ENCODE measurements around the gene DNAL4. TPM values are rescaled to one million over a fixed set of nuclear protein-coding genes. Genes with fewer than 3 reads are reported as not detected.
A peak's percentile ranks its signal among the peaks of the same experiment; 100 is the strongest.

Gene DNAL4
- total RNA-seq, 1 donor from 2014 or later: 21.3 TPM

DNA sequence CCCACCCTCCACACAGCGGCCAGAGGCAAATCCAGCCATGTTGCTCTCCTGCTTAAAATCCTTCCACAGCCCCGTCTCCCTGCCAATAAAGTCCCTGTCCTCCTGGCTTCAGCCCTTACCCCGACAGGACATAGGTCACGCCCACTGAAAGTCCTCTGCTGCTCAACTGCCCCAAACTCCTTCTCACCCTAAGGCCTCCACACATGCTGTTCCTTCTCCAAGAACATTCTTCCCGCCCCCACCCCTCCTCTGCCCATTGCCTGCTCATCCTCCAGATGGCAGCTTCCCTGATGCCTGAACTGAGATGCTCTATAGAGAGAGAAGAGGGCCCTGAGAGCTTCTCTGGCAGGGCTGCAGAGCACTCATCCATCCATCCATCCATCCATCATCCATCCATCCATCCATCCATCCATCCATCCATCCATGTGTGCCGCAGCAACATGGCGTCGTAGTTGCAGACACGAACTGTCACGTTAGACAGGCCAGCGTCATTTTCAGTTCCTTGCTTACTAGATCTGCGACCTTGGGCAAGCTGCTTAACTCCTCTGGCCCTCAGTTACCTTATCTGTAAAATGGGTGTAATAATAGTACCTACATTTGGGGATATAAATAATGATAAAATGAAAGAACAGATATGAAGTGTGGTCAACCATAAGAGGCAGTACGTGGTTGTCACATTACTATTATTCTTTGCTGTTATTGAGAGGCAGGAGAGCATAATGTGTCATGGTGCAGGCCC is 40.4 kb upstream of the DNAL4 start:
- Histone ChIP-seq H3K4me1 (no peaks in the 10 kb centered on the region), H3K9me3 (no peaks in the 10 kb centered on the region), H3K36me3 (no peaks in the 10 kb centered on the region), H3K27ac (no peak overlapping the region), H3K4me3 (no peak overlapping the region), H3K27me3 (ENCODE audit: low read depth) (no peaks in the 10 kb centered on the region)
- intact Hi-C loops (cut with DNase I): no loop called here
- ATAC-seq (no peak), DNase-seq (peak; percentile 30)
- TF ChIP-seq CTCF (IDR thresholded peaks at IDR 0.05): no peak

GRCh38 chr22:38833061-38833460 is 39.1 kb upstream of the DNAL4 start:
- no peaks in the 10 kb centered on the region for H3K4me1 ChIP-seq
- ATAC-seq (no peak), DNase-seq (peak; percentile 13)
- no peaks in the 10 kb centered on the region for H3K36me3 ChIP-seq
- intact Hi-C loops (cut with DNase I): no loop called here
- no peak for TF ChIP-seq CTCF (IDR thresholded peaks at IDR 0.05)
- no peaks in the 10 kb centered on the region for H3K9me3 ChIP-seq
- no peaks in the 10 kb centered on the region for H3K27me3 ChIP-seq (ENCODE audit: low read depth)
- H3K4me3 ChIP-seq: no peak overlapping the region
- H3K27ac ChIP-seq: no peak overlapping the region

DNA sequence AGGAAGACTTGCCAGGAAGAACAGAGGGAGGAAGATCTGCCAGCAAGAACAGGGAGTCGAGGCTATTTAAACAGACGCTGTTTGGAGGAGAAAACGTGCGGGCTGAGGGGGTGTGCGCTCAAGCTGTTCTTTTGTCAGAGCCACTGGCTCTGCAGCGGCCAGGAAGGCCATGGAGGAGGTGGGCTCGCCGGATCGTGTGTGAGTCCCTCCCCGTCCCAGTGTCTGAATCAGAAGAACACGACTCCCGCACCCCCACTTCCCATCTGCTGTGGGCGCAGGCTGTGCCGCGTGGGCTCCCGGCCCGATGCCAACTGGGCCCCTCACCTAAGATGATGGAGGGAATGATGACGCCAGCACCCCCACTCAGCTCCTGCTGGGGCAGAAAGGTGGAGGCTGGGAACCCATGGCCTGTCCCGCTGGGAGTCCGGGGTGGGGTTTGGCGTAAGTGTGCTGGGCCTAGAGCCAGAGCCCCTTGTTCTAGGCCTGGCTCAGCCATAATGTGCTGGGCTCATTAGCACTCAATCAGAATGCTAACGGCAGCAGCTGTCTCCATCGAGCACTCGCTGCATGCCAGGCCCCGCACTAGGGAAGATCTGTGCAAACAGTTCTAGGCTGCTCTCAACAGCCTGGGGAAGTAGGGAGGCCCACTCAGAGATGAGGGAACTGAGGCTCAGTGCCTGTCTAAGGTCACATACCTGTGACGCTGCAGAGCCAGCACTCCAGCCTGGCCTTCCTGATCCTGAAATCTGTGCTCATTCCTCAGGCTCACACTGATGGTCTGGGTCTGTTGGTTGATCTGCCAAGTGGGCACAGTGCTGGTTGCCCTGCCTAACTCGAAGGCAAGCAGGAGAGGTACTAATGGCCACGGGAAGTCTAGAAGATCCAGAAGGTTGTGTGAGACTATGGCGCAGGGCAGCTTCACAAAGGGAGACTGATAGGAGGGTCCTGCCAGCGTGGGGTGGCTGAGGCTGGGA is 38.3 kb upstream of the DNAL4 start:
- TF ChIP-seq CTCF (IDR thresholded peaks at IDR 0.05): no peak

DNA sequence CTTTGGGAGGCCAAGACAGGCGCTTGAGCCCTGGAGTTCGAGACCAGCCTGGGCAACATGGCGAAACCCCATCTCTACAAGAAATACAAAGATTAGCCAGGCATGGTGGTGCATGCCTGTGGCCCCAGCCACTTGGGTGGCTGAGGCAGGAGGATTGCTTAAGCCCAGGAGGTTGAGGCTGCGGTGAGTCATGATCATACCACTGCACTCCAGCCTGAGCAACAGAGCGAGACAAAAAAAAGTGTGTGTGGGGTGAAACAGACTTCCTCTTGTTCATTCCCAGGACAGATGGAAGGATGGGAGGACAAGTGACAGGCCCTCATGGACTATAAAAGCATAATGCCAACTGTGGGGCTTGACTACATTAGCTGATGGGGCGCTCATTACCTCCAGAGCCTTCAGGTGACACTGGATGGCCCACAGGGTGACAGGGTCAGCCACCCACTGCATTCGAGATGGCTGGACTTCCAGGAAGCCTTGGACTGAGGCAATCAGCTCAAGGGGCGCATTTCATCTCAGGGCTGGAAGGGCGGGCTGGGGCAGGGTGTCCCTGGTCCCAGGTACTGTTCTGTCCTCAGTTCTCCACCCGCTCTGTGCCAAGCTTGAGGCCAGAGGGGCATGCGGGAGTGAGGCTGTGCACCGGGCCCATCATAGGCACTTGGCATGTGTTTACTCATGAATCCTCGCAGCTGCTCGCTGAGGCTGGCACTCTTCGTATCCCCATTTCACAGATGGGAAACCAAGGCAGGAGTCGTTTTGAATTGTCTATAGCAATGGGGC is 37.4 kb upstream of the DNAL4 start:
- ATAC-seq (peak; percentile 17 to 39), DNase-seq (peak; percentile 42)
- no peak overlapping the region for H3K4me3 ChIP-seq
- H3K36me3 ChIP-seq: no peaks in the 10 kb centered on the region
- H3K4me1 ChIP-seq: no peaks in the 10 kb centered on the region
- no peak for TF ChIP-seq CTCF (IDR thresholded peaks at IDR 0.05)
- H3K27ac ChIP-seq: no peak overlapping the region
- intact Hi-C loops (cut with DNase I): no loop called here
- H3K9me3 ChIP-seq: no peaks in the 10 kb centered on the region
- no peaks in the 10 kb centered on the region for H3K27me3 ChIP-seq (ENCODE audit: low read depth)

More for the DNA sequence above, 38.3 kb upstream of the DNAL4 start:
- Histone ChIP-seq H3K4me1 (no peaks in the 10 kb centered on the region), H3K4me3 (no peak overlapping the region), H3K36me3 (no peaks in the 10 kb centered on the region), H3K9me3 (no peaks in the 10 kb centered on the region), H3K27me3 (ENCODE audit: low read depth) (no peaks in the 10 kb centered on the region), H3K27ac (no peak overlapping the region)
- intact Hi-C loops (cut with DNase I): no loop called here
- ATAC-seq: no peak
- DNase-seq: peak; percentile 34

DNA sequence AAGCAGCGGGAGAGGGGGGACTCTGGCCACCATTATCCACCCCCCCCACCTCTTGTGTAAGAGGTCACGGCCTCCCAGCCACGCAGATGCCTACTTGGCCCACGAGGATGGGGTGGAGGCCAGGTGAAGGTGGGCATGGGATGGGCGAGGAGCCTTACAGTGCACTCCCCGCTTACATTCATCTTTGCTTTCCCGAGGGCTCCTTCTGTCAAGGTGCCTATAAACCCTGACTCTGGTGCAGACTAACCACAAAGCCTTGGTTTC is 36.8 kb upstream of the DNAL4 start:
- no peak for ATAC-seq
- Histone ChIP-seq H3K27me3 (ENCODE audit: low read depth) (no peaks in the 10 kb centered on the region), H3K4me1 (no peaks in the 10 kb centered on the region), H3K36me3 (no peaks in the 10 kb centered on the region), H3K9me3 (no peaks in the 10 kb centered on the region), H3K27ac (no peak overlapping the region), H3K4me3 (no peak overlapping the region)
- intact Hi-C loops (cut with DNase I): no loop called here
- TF ChIP-seq CTCF (IDR thresholded peaks at IDR 0.05): no peak
- DNase-seq: no peak
